H9 (cell line): Measurements from ENCODE around the gene RUNX2. TPM values are rescaled to one million over a fixed set of nuclear protein-coding genes. Genes with fewer than 3 reads are reported as not detected.

Experiments
- DNase-seq: peaks from one replicate; pipeline ENCODE4 v3.0.0-alpha.2; 2017
- H2AFZ ChIP-seq: one replicate; pipeline ENCODE4 v1.6.1; 2013; ENCODE audit warnings: mild to moderate bottlenecking, low read length, control low read depth, moderate library complexity
- H2AK5ac ChIP-seq: 2 replicates; pipeline ENCODE4 v1.6.1; 2013; ENCODE audit warnings: low read length, control low read depth, mixed read lengths; ENCODE audit not compliant: insufficient read length
- H2BK120ac ChIP-seq: one replicate; pipeline ENCODE4 v1.6.1; 2013; ENCODE audit warnings: low read depth, mild to moderate bottlenecking, low read length, control low read depth, inconsistent platforms; ENCODE audit not compliant: poor library complexity, severe bottlenecking
- H2BK12ac ChIP-seq: 2 replicates; pipeline ENCODE4 v1.6.1; 2013; ENCODE audit warnings: low read length, control low read depth, mixed read lengths, low read depth; ENCODE audit not compliant: insufficient read length
- H2BK15ac ChIP-seq: 2 replicates; pipeline ENCODE4 v1.6.1; 2013; ENCODE audit warnings: low read depth, low read length, control low read depth
- H2BK20ac ChIP-seq: one replicate; pipeline ENCODE4 v1.6.1; 2013; ENCODE audit warnings: low read depth, mild to moderate bottlenecking, low read length, control low read depth, inconsistent platforms; ENCODE audit not compliant: poor library complexity, severe bottlenecking
- H2BK5ac ChIP-seq: 2 replicates; pipeline ENCODE4 v1.6.1; 2013; ENCODE audit warnings: low read length, control low read depth, mixed read lengths; ENCODE audit not compliant: insufficient read length
- H3K14ac ChIP-seq: 2 replicates; pipeline ENCODE4 v1.6.1; 2013; ENCODE audit warnings: low read length, control low read depth; ENCODE audit not compliant: insufficient read depth
- H3K18ac ChIP-seq: 2 replicates; pipeline ENCODE4 v1.6.1; 2013; ENCODE audit warnings: low read depth, mild to moderate bottlenecking, mixed read lengths, low read length, control low read depth; ENCODE audit not compliant: insufficient read length
- H3K23ac ChIP-seq: 2 replicates; pipeline ENCODE4 v1.6.1; 2013; ENCODE audit warnings: low read length, control low read depth, mixed read lengths, low read depth; ENCODE audit not compliant: insufficient read length
- H3K23me2 ChIP-seq: 2 replicates; pipeline ENCODE4 v1.6.1; 2013; ENCODE audit warnings: low read depth, mild to moderate bottlenecking, mixed read lengths, low read length, control low read depth; ENCODE audit not compliant: insufficient read length, poor library complexity, severe bottlenecking
- H3K27ac ChIP-seq: 2 replicates; pipeline ENCODE4 v1.5.1; 2013; ENCODE audit warnings: low read length, control low read depth, mixed read lengths, low read depth; ENCODE audit not compliant: insufficient read length
- H3K27me3 ChIP-seq: 2 replicates; pipeline ENCODE4 v1.6.1; 2013; ENCODE audit warnings: low read length, control low read depth, inconsistent platforms; ENCODE audit not compliant: insufficient read depth
- H3K4ac ChIP-seq: 2 replicates; pipeline ENCODE4 v1.6.1; 2013; ENCODE audit warnings: low read depth, mild to moderate bottlenecking, control low read depth, inconsistent platforms, low read length, moderate library complexity
- H3K4me1 ChIP-seq: 2 replicates; pipeline ENCODE4 v1.6.1; 2013; ENCODE audit warnings: low read length, control low read depth, inconsistent platforms; ENCODE audit not compliant: insufficient read depth
- H3K4me2 ChIP-seq: 2 replicates; pipeline ENCODE4 v1.6.1; 2013; ENCODE audit warnings: low read length, control low read depth, mixed read lengths; ENCODE audit not compliant: insufficient read length, insufficient read depth
- H3K56ac ChIP-seq: 2 replicates; pipeline ENCODE4 v1.6.1; 2013; ENCODE audit warnings: low read depth, mild to moderate bottlenecking, mixed read lengths, low read length, control low read depth; ENCODE audit not compliant: insufficient read length
- H3K79me1 ChIP-seq: 2 replicates; pipeline ENCODE4 v1.6.1; 2013; ENCODE audit warnings: low read depth, mild to moderate bottlenecking, moderate library complexity, low read length, control low read depth, inconsistent platforms; ENCODE audit not compliant: insufficient read depth, poor library complexity, severe bottlenecking
- H3K79me2 ChIP-seq: 2 replicates; pipeline ENCODE4 v1.6.1; 2013; ENCODE audit warnings: low read length, control low read depth, inconsistent platforms; ENCODE audit not compliant: insufficient read depth
- H3K9ac ChIP-seq: 2 replicates; pipeline ENCODE4 v1.6.1; 2013; ENCODE audit warnings: low read length, control low read depth, mixed read lengths; ENCODE audit not compliant: insufficient read length; ENCODE audit errors: extremely low read depth
- H3K9me3 ChIP-seq: one replicate; pipeline ENCODE4 v1.6.1; 2013; ENCODE audit warnings: low read depth, low read length, inconsistent platforms; ENCODE audit not compliant: control insufficient read depth
- H3T11ph ChIP-seq: one replicate; pipeline ENCODE4 v1.6.1; 2013; ENCODE audit warnings: mild to moderate bottlenecking, low read length, control low read depth, inconsistent platforms
- H4K20me1 ChIP-seq: one replicate; pipeline ENCODE4 v1.6.1; 2013; ENCODE audit not compliant: control insufficient read depth, insufficient read length, insufficient read depth
- H4K5ac ChIP-seq: 2 replicates; pipeline ENCODE4 v1.6.1; 2013; ENCODE audit warnings: low read depth, mild to moderate bottlenecking, mixed read lengths, low read length, control low read depth; ENCODE audit not compliant: insufficient read length
- H4K8ac ChIP-seq: replicated peaks from 2 replicates; pipeline ENCODE4 v1.6.1; 2013; ENCODE audit warnings: low read length, control low read depth, mixed read lengths, low read depth; ENCODE audit not compliant: insufficient read length
- H4K91ac ChIP-seq: 2 replicates; pipeline ENCODE4 v1.6.1; 2013; ENCODE audit warnings: low read depth, mild to moderate bottlenecking, moderate library complexity, mixed read lengths, low read length, control low read depth; ENCODE audit not compliant: insufficient read length
- H3K27ac Mint-ChIP-seq, 3 experiments: 2 replicates in 2 of 3; 3 replicates in 1 of 3; pipeline ENCODE4 v1.8.0; 2020 to 2021; ENCODE audit warnings: mixed read lengths in 3 of 3, mild to moderate bottlenecking in 1 of 3, moderate library complexity in 1 of 3
- H3K27me3 Mint-ChIP-seq: 2 replicates; pipeline ENCODE4 v1.8.0; 2021; ENCODE audit warnings: low read depth, mild to moderate bottlenecking, moderate library complexity, mixed read lengths
- H3K36me3 Mint-ChIP-seq, 3 experiments: 2 replicates in 2 of 3; 3 replicates in 1 of 3; pipeline ENCODE4 v1.8.0; 2020 to 2021; ENCODE audit warnings: low read depth in 3 of 3, mixed read lengths in 3 of 3; ENCODE audit not compliant: insufficient read depth in 1 of 3
- H3K4me1 Mint-ChIP-seq, 2 experiments: 2 replicates each; pipeline ENCODE4 v1.8.0; 2020; ENCODE audit warnings: mixed read lengths in 2 of 2
- H3K4me3 Mint-ChIP-seq, 2 experiments: 2 replicates in 1 of 2; 3 replicates in 1 of 2; pipeline ENCODE4 v1.8.0; 2020 to 2021; ENCODE audit warnings: mild to moderate bottlenecking in 2 of 2, mixed read lengths in 2 of 2, moderate library complexity in 1 of 2
- H3K9me3 Mint-ChIP-seq, 2 experiments: 2 replicates in 1 of 2; 3 replicates in 1 of 2; pipeline ENCODE4 v1.8.0; 2020; ENCODE audit warnings: mild to moderate bottlenecking in 2 of 2, mixed read lengths in 2 of 2, moderate library complexity in 1 of 2
- CTCF ChIP-seq: fragments of 200-600 bp; sonication (generic); conservative IDR thresholded peaks from 3 replicates; pipeline ENCODE4 v1.8.0; 2021; ENCODE audit warnings: antibody characterized with exemption, mild to moderate bottlenecking
- WGBS: extraction: QIAGEN DNeasy Blood & Tissue Kit; methylation state at CpG from one replicate; pipeline ENCODE4 v1.1.7; 2013; ENCODE audit warnings: missing lambda C conversion rate, low lambda C conversion rate, mixed read lengths; ENCODE audit not compliant: insufficient read length; ENCODE audit errors: extremely low coverage; 5-methylcytosine and 5-hydroxymethylcytosine counted together
- total RNA-seq: library from RNA; stranded (reverse); gene quantifications from 2 replicates; pipeline ENCODE4 v1.2.1, GENCODE V29; 2021

The RUNX2 gene
- total RNA-seq, 1 experiment from 2014 or later, result 0.15 TPM

- WGBS, result no CpG with 5 or more reads among the region's 3 CpGs
- Mint-ChIP-seq H3K27me3 (peaks cover 23% of the 10 kb centered on the region), H3K27ac (no peak overlapping the region; a peak in 1 of 7 replicates), H3K4me3 (no peak overlapping the region), H3K36me3 (peaks cover 0 to 3% (median 0%) of the 10 kb centered on the region in 3 experiments; a peak in 3 of 7 replicates), H3K4me1 (peaks cover 32 to 33% of the 10 kb centered on the region in 2 experiments), H3K9me3 (peaks cover 11 to 15% of the 10 kb centered on the region in 2 experiments)
- Histone ChIP-seq H3K79me1 (no peaks in the 10 kb centered on the region), H2BK5ac (no peak overlapping the region), H3K9ac (no peak overlapping the region), H4K20me1 (no peaks in the 10 kb centered on the region), H3K23ac (no peak overlapping the region), H2AK5ac (no peak overlapping the region), H3K27ac (no peak overlapping the region), H3T11ph (no peak overlapping the region), H3K18ac (no peak overlapping the region), H3K9me3 (no peaks in the 10 kb centered on the region), H3K79me2 (no peaks in the 10 kb centered on the region), H4K91ac (no peak overlapping the region), H2BK20ac (no peak overlapping the region), H3K4ac (no peak overlapping the region), H3K14ac (no peak overlapping the region), H2AFZ (no peak overlapping the region), H3K4me2 (no peak overlapping the region), H3K4me1 (peaks cover 5% of the 10 kb centered on the region; the same call in 1 of the 2 replicates), H2BK15ac (no peak overlapping the region), H4K5ac (no peak overlapping the region), H3K27me3 (no peaks in the 10 kb centered on the region; the same call in 1 of the 2 replicates), H3K56ac (no peak overlapping the region), H2BK12ac (no peak overlapping the region), H4K8ac (no peak overlapping the region), H3K23me2 (no peaks in the 10 kb centered on the region), H2BK120ac (no peak overlapping the region)
- DNase-seq, result no peak
- no peak for TF ChIP-seq CTCF
Observed at GRCh38 chr6:45645302-45645701, 317.2 kb downstream of the RUNX2 start.
